Loucy (cell line): Measurements from ENCODE around the gene SLC12A4.

Experiments
- CTCF ChIP-seq: fragments of 200-600 bp; sonication (generic); conservative IDR thresholded peaks from 2 replicates; pipeline ENCODE4 v1.5.1; 2014; ENCODE audit warnings: mild to moderate bottlenecking, antibody characterized with exemption, low read length
- EZH2phosphoT487 ChIP-seq: fragments of 200-600 bp; IDR thresholded peaks from 2 replicates; pipeline ENCODE4 v1.6.1; 2018; ENCODE audit warnings: antibody characterized with exemption, mild to moderate bottlenecking, moderate library complexity, borderline replicate concordance

GRCh38 chr16:67936124-67936879 is 32.1 kb downstream of the SLC12A4 start, which contains the start of gene PSMB10:
- TF ChIP-seq CTCF (no peak), EZH2phosphoT487 (no peak)
